ENCODE results near the gene USP49. TPM values are rescaled to one million over a fixed set of nuclear protein-coding genes. Genes with fewer than 3 reads are reported as not detected.
A peak's percentile ranks its signal among the peaks of the same experiment; 100 is the strongest.

The USP49 gene
- total and polyA plus RNA-seq, 2 of the 13 experiments (the other 11 are each of a cell fraction or from before 2014, with no cell fraction given): 2.9 to 4.3 TPM

DNA sequence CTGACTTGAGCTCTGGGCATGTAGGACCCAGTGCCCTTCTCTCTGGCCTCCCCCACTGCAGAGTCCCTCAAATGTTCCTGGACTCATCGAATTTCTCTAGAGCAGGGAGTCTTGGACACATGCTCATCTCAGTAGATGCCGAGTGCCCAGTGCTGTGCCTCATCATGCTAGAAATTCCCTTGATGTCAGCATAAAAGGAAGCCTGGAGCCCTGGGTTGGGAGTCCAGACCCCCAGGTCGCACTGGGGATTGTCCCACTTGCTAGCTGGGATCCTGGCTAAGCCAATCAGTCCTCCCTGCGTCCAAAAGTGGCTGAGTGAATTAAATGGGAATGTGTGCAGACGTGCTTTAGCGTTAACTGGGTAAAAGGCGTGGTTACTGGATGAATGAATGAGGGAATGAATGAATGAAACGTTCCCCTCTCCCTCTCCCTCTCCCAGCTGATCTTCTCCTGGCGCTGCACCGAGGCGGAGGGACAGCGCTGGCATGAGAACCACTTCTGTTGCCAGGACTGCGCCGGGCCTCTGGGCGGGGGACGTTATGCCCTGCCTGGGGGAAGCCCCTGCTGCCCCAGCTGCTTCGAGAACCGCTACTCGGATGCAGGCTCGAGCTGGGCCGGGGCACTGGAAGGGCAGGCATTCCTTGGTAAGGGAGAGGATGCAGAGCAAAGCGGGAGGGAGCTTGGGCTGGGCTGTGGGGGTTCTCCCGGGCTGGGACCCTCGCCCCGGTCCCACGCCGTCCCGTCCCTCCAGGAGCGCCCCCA, 109.3 kb downstream of the USP49 start (continued):
- TF ChIP-seq TCF12 (IDR thresholded peaks at IDR 0.05) (no peak), TCF12 (CRISPR knock-in tag; IDR thresholded peaks at IDR 0.05) (peak; percentile 44; the same call in 1 of the 2 replicates), MAFF (IDR thresholded peaks at IDR 0.05; ENCODE audit: low read depth, low read length) (0 out of 2 replicates have a peak, but pooled peaks have one; percentile 25), ZBTB42 (CRISPR knock-in tag; IDR thresholded peaks at IDR 0.05) (peak; percentile 11; the same call in 1 of the 2 replicates), TAF15 (IDR thresholded peaks at IDR 0.05; ENCODE audit: low read depth, low read length, poor library complexity, severe bottlenecking) (no peak), CHD2 (IDR thresholded peaks at IDR 0.05; ENCODE audit: low read depth, low read length) (0 out of 2 replicates have a peak, but pooled peaks have one; percentile 11), EZH2 (conservative IDR thresholded peaks at IDR 0.05; ENCODE audit: low read depth, low read length) (no peak), CBX2 (IDR thresholded peaks at IDR 0.05; ENCODE audit: low read depth, low read length) (no peak), CBX2 (CRISPR knock-in tag; IDR thresholded peaks at IDR 0.05; ENCODE audit: low read depth) (no peak), NFE2L1 (CRISPR knock-in tag; IDR thresholded peaks at IDR 0.05; ENCODE audit: borderline replicate concordance) (0 out of 2 replicates have a peak, but pooled peaks have one; percentile 39), ZSCAN29 (CRISPR knock-in tag; conservative IDR thresholded peaks at IDR 0.05) (0 out of 2 replicates have a peak, but pooled peaks have one; percentile 10), SIN3A (IDR thresholded peaks at IDR 0.05; ENCODE audit: borderline replicate concordance, low read depth, low read length) (no peak), RBM22 (optimal IDR thresholded peaks at IDR 0.05; ENCODE audit: low read length) (peak; percentile 17), ARNT (IDR thresholded peaks at IDR 0.05) (no peak), ZNF235 (CRISPR knock-in tag; IDR thresholded peaks at IDR 0.05; ENCODE audit: borderline replicate concordance) (peak; percentile 38; the same call in 1 of the 2 replicates), NFRKB (IDR thresholded peaks at IDR 0.05) (no peak)
- TF ChIP-seq, protein P1, sequence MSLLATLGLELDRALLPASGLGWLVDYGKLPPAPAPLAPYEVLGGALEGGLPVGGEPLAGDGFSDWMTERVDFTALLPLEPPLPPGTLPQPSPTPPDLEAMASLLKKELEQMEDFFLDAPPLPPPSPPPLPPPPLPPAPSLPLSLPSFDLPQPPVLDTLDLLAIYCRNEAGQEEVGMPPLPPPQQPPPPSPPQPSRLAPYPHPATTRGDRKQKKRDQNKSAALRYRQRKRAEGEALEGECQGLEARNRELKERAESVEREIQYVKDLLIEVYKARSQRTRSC (CRISPR knock-in tag; IDR thresholded peaks at IDR 0.05; ENCODE audit: low read depth): 0 out of 2 replicates have a peak, but pooled peaks have one; percentile 7
- TF ChIP-seq, protein P2, sequence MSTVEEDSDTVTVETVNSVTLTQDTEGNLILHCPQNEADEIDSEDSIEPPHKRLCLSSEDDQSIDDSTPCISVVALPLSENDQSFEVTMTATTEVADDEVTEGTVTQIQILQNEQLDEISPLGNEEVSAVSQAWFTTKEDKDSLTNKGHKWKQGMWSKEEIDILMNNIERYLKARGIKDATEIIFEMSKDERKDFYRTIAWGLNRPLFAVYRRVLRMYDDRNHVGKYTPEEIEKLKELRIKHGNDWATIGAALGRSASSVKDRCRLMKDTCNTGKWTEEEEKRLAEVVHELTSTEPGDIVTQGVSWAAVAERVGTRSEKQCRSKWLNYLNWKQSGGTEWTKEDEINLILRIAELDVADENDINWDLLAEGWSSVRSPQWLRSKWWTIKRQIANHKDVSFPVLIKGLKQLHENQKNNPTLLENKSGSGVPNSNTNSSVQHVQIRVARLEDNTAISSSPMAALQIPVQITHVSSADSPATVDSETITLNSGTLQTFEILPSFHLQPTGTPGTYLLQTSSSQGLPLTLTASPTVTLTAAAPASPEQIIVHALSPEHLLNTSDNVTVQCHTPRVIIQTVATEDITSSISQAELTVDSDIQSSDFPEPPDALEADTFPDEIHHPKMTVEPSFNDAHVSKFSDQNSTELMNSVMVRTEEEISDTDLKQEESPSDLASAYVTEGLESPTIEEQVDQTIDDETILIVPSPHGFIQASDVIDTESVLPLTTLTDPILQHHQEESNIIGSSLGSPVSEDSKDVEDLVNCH (CRISPR knock-in tag; IDR thresholded peaks at IDR 0.05): no peak
- TF ChIP-seq, protein P3, sequence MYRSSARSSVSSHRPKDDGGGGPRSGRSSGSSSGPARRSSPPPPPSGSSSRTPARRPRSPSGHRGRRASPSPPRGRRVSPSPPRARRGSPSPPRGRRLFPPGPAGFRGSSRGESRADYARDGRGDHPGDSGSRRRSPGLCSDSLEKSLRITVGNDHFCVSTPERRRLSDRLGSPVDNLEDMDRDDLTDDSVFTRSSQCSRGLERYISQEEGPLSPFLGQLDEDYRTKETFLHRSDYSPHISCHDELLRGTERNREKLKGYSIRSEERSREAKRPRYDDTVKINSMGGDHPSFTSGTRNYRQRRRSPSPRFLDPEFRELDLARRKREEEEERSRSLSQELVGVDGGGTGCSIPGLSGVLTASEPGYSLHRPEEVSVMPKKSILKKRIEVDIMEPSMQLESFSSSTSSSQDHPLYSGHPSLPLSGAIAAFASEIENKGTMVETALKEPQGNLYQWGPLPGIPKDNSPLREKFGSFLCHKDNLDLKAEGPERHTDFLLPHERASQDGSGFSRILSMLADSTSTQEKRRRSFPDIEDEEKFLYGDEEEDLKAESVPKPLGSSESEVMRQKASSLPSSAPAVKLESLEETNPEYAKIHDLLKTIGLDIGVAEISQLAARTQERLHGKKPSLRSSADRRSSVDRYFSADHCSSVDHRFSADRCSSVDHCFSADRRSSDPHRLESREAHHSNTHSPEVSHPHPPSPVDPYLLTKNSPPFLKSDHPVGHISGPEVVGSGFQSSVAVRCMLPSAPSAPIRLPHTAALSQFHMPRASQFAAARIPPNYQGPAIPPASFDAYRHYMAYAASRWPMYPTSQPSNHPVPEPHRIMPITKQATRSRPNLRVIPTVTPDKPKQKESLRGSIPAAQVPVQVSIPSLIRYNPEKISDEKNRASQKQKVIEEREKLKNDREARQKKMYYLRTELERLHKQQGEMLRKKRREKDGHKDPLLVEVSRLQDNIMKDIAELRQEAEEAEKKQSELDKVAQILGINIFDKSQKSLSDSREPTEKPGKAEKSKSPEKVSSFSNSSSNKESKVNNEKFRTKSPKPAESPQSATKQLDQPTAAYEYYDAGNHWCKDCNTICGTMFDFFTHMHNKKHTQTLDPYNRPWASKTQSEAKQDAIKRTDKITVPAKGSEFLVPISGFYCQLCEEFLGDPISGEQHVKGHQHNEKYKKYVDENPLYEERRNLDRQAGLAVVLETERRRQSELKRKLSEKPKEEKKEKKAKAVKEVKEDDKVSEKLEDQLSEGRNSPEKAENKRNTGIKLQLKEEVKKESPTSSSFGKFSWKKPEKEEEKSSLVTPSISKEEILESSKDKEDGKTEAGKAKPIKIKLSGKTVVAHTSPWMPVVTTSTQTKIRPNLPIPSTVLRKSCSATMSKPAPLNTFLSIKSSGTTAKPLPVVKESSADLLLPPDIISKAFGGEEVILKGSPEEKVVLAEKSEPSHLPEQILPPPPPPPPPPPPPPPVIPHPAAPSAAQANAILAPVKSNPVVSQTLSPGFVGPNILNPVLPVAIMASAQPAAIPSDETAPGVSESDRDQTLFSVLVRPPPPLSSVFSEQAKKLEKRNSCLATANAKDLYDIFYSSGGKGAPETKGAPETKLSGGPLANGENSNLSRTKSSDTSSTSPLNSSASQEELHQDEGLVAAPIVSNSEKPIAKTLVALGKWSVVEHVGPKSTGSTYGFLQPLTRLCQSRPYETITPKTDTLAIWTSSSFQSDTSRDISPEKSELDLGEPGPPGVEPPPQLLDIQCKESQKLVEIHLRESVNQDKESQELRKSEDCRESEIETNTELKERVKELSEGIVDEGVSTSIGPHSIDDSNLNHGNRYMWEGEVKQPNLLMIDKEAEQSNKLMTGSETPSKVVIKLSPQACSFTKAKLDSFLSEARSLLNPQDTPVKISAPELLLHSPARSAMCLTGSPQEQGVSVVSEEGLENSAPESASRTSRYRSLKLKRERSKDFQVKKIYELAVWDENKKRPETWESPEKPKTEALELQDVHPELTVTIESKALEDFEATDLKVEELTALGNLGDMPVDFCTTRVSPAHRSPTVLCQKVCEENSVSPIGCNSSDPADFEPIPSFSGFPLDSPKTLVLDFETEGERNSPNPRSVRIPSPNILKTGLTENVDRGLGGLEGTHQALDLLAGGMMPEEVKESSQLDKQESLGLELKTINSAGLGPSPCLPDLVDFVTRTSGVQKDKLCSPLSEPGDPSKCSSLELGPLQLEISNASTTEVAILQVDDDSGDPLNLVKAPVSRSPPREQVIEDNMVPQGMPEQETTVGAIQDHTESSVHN (CRISPR knock-in tag; IDR thresholded peaks at IDR 0.05): 0 out of 2 replicates have a peak, but pooled peaks have one; percentile 19
